Tracheal epithelial cell (primary cell): ENCODE measurements around the gene CACNG8. TPM values are rescaled to one million over a fixed set of nuclear protein-coding genes. Genes with fewer than 3 reads are reported as not detected.

Experiments used
- total RNA-seq: library from RNA; depleted of rRNA; stranded (reverse); fragments of >200 nt; gene quantifications from 2 replicates; pipeline ENCODE4 v1.2.1, GENCODE V29; 2014

Gene CACNG8
- total RNA-seq = not detected in 2 replicates

DNA sequence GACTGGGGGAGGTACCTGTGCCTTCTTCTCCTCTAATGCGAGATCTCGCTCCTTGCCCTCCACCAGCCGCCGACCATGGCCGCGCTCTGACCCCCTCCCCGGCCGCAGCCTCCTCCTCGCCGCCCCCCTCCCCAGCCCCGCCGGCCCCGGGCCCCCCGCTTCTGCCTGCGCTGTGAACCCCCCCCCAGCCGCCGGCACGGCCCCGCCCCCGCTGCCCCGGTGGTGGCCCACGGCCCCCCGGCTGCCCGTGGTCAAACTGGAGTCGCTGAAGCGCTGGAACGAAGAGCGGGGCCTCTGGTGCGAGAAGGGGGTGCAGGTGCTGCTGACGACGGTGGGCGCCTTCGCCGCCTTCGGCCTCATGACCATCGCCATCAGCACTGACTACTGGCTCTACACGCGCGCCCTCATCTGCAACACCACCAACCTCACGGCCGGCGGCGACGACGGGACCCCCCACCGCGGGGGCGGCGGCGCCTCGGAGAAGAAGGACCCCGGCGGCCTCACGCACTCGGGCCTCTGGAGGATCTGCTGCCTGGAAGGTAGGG is at the start of gene CACNG8:
TSS of gene CACNG8 (plus strand) at position 51 of the 545 bp plus-strand sequence.

GRCh38 chr19:53991224-53992113 is 28.7 kb downstream of the CACNG8 start, which contains the start of gene CACNG6:
TSS of gene CACNG6 (plus strand) at chr19:53991637. CDS start at chr19:53992878, 1,241 bp downstream.

Other genes with a start within 250 kb of the CACNG8 start
- not detected in 2 replicates for gene NLRP12, start 138.6 kb upstream of the CACNG8 start, total RNA-seq
- gene MYADM, start 95.1 kb upstream of the CACNG8 start, total RNA-seq = 1.5 and 8.2 TPM in 2 replicates
- gene PRKCG, start 80.7 kb upstream of the CACNG8 start, total RNA-seq = under 0.01 TPM in 1 of 2 replicates, not detected in the other
- not detected in 2 replicates for gene CACNG7, start 53.7 kb upstream of the CACNG8 start, total RNA-seq
- not detected in 2 replicates for gene CACNG6, start 28.7 kb downstream of the CACNG8 start, total RNA-seq
- gene VSTM1, start 101.0 kb downstream of the CACNG8 start, total RNA-seq = not detected in 2 replicates
- not detected in 2 replicates for gene TARM1, start 118.4 kb downstream of the CACNG8 start, total RNA-seq
- 0.72 and 1.1 TPM in 2 replicates for gene OSCAR, start 137.9 kb downstream of the CACNG8 start, total RNA-seq
- gene NDUFA3, start 139.9 kb downstream of the CACNG8 start, total RNA-seq = 3.4 and 4.5 TPM in 2 replicates
- 4.9 and 14.9 TPM in 2 replicates for gene TFPT, start 152.7 kb downstream of the CACNG8 start, total RNA-seq
- gene PRPF31, start 152.8 kb downstream of the CACNG8 start, total RNA-seq = 40.3 and 50.6 TPM in 2 replicates
- gene CNOT3, start 174.8 kb downstream of the CACNG8 start, total RNA-seq = 3.4 and 7.5 TPM in 2 replicates
- gene LENG1, start 196.8 kb downstream of the CACNG8 start, total RNA-seq = 5.5 and 6.7 TPM in 2 replicates
- 32.5 and 38.2 TPM in 2 replicates for gene TMC4, start 210.2 kb downstream of the CACNG8 start, total RNA-seq
- gene MBOAT7, start 226.6 kb downstream of the CACNG8 start, total RNA-seq = 19.2 and 30.1 TPM in 2 replicates
- 118 and 129 TPM in 2 replicates for gene TSEN34, start 228.4 kb downstream of the CACNG8 start, total RNA-seq
- gene RPS9, start 237.9 kb downstream of the CACNG8 start, total RNA-seq = 2,554 and 3,066 TPM in 2 replicates